Stromal cell of bone marrow (primary cell): ENCODE results near the gene RABGEF1.
A peak's percentile ranks its signal among the peaks of the same experiment; 100 is the strongest.
"Not testable (repeated sequence)": the region's sequence is repeated elsewhere in the genome, so short reads cannot be mapped to it uniquely, and the experiment has no call there.

Experiments used
- DNase-seq: peaks from one replicate; pipeline ENCODE4 v3.0.0-alpha.2; 2012; ENCODE audit warnings: low read depth

The RABGEF1 gene

GRCh38 chr7:66740302-66740979 lies at the start of gene RABGEF1:
TSS of gene RABGEF1 (plus strand) at chr7:66740733. CDS start at chr7:66771900, 31,167 bp downstream.
- DNase-seq, result peak; percentile 91

- no peak for DNase-seq
Observed at GRCh38 chr7:66693331-66693730, 47.2 kb upstream of the RABGEF1 start.

GRCh38 chr7:66694286-66694685 lies 46.2 kb upstream of the RABGEF1 start:
- no peak for DNase-seq

- not testable (repeated sequence) for DNase-seq
Observed at GRCh38 chr7:66695417-66695816, 45.1 kb upstream of the RABGEF1 start.

- not testable (repeated sequence) for DNase-seq
Observed at GRCh38 chr7:66696134-66696533, 44.4 kb upstream of the RABGEF1 start.

- DNase-seq, result peak; percentile 46
Observed at GRCh38 chr7:66696774-66697191, 43.8 kb upstream of the RABGEF1 start.

- DNase-seq, result peak; percentile 83
Observed at GRCh38 chr7:66697449-66698438, 42.8 kb upstream of the RABGEF1 start.

- DNase-seq, result no peak
Observed at GRCh38 chr7:66698652-66699205, 41.8 kb upstream of the RABGEF1 start.

- DNase-seq, result no peak
Observed at GRCh38 chr7:66699998-66700397, 40.5 kb upstream of the RABGEF1 start.

GRCh38 chr7:66700633-66701131 lies 39.9 kb upstream of the RABGEF1 start:
- DNase-seq, result no peak

GRCh38 chr7:66707825-66708224 lies 32.7 kb upstream of the RABGEF1 start:
- DNase-seq, result no peak

- not testable (repeated sequence) for DNase-seq
Observed at GRCh38 chr7:66710752-66711151, 29.8 kb upstream of the RABGEF1 start.

- DNase-seq, result no peak
Observed at GRCh38 chr7:66713687-66714086, 26.8 kb upstream of the RABGEF1 start.

- not testable (repeated sequence) for DNase-seq
Observed at GRCh38 chr7:66716634-66717033, 23.9 kb upstream of the RABGEF1 start.

- DNase-seq, result no peak
Observed at GRCh38 chr7:66720561-66720960, 20.0 kb upstream of the RABGEF1 start.

GRCh38 chr7:66725843-66726242 lies 14.7 kb upstream of the RABGEF1 start:
- no peak for DNase-seq

- DNase-seq, result no peak
Observed at GRCh38 chr7:66727058-66727457, 13.5 kb upstream of the RABGEF1 start.

- no peak for DNase-seq
Observed at GRCh38 chr7:66728571-66728970, 12.0 kb upstream of the RABGEF1 start.

- DNase-seq, result no peak
Observed at GRCh38 chr7:66729274-66729673, 11.3 kb upstream of the RABGEF1 start.

GRCh38 chr7:66731986-66732385 lies 8.5 kb upstream of the RABGEF1 start:
- no peak for DNase-seq

GRCh38 chr7:66732439-66732838 lies 8.1 kb upstream of the RABGEF1 start:
- no peak for DNase-seq

GRCh38 chr7:66734006-66734405 lies 6.5 kb upstream of the RABGEF1 start:
- DNase-seq, result no peak
